T-helper 22 cell (primary cell): ENCODE results near the gene CRISPLD2.
"Not testable (repeated sequence)": the region's sequence is repeated elsewhere in the genome, so short reads cannot be mapped to it uniquely, and the experiment has no call there.

Experiments used
- DNase-seq: peaks from one replicate; pipeline ENCODE4 v3.0.0-alpha.2; 2020; ENCODE audit warnings: low read depth

Gene CRISPLD2

DNA sequence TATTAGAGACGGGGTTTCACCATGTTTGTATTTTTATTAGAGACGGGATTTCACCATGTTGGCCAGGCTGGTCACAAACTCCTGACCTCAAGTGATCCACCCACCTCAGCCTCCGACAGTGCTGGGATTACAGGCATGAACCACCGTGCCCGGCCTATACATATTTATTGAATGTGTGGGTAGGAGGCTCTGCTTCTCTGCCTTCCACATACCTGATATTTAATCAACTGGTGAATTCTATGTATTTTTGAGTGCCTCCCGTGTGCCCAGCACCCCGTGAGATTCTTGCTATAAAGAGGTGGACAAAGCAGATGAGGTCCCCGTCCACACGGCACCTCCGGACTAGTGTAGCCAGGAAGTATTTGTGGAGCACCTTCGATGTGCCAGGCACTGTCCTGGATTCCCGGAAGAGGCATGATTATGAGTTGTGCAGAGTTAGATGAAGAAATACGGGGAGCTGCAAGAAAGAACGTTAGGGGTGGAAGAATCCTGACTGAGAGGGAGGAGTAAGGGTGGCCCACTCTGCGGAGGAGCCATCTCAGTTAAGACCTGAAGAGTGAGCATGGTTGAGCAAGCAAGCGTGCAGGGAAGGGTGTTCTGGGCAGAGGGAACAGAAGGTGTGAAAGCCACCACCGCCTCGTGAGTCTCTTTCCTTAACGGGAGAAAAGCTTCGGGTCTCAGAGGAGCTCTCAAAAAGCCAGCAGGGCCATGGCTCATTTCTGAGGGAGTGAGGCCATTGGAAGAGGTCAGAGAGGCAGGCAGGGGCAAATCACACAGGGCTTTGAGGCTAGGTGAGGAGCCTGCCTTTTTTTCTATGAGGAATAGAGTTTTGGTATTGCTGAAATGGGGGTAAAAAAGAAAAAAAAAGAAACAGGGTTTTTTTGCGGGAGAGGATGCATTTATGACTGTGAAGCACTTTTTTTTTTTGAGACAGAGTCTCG, 21.2 kb downstream of the CRISPLD2 start:
- DNase-seq = no peak

DNA sequence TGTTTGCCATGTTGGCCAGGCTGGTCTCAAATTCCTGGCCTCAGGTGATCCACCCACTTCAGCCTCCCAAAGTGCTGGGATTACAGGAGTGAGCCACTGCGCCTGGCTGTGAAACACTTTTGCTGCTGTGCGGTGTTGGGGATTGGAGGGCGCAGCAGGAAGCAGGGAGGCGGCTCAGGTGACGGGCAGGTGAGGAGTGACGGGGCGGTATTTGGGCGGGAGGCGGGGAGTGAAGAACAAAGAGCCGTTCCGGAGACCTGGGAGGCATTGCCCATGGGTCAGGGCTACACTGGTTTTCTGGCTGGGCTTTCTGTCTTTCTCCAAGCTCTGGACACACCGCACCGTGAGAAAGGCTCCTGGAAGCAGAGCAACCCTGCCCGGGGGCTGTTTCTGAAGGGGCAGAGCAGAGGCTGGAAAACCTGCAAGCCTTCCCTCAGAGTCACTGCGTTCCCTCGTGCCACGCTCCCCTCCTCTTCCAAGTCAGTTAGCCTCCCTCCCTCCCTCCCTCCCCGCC, 22.1 kb downstream of the CRISPLD2 start:
- no peak for DNase-seq

DNA sequence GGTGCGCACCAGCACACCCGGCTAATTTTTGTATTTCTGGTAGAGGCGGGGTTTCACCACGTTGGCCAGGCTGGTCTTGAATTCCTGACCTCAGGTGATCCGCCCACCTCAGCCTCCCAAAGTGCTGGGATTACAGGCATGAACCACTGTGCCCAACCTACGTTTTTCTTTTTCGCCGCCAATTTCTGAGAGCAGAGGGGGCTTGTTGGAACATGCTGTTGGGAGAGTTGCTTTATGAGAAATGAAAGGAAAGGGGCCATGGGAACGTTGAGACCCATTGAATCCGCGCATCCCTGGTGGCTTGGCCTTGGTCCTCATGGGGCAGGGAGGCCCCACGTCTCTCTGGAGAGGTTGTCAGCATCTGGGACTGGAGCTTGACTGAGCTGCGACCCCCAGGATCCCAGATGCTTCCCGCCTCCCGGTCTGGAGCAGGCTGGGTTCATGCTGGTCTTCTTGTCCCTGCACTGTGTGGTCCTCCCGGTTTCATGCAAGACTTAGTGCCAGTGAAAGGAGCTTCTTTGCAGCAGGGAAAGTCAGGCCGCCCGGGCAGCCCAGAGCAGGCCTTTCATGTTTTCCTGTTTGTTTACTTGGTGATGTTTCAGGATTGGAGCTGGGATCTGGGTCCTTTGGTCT, 22.8 kb downstream of the CRISPLD2 start:
- DNase-seq = no peak

DNA sequence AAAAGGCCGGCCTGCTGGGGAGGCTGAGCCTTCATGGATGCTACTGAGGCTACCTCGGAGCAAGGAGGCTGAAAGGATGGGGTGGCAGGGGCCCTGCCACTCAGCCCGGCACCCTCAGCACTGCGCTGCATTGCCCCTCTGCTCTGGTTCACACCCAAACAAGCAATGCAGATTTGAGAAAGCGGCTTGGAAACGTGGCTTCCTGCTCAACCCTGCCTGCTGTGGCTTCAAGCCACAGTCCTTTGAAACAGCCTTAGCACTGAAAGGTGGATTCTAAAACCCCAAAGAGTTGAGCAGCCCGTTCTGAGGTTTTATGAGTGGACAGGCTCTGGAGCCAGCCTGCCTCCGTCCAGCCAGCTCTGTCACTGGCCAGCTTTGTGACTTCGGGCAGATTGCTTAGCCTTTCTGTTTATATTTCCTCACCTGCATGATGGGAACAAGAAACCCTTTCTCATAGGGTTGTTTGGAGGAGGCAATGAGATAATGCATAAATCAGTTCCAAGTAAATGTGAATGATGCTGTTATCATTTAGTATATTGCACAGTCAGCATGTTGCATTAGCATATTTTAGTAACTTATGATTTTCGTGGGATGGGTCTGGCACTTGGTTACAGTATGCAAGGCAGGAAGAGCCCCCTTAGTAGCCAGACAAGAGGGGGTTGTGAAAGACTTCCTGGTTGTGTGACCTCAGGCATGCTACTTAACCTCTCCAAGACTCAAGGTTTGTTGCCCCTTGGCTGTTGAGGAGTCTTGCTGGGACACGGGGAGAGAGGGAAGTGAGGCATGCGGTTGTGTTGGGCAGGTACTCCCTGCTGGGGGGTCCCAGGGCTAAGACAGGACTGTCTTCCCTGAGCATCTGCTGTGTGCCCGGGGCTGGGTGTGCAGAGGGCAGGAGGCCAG, 23.6 kb downstream of the CRISPLD2 start:
- DNase-seq = no peak

DNA sequence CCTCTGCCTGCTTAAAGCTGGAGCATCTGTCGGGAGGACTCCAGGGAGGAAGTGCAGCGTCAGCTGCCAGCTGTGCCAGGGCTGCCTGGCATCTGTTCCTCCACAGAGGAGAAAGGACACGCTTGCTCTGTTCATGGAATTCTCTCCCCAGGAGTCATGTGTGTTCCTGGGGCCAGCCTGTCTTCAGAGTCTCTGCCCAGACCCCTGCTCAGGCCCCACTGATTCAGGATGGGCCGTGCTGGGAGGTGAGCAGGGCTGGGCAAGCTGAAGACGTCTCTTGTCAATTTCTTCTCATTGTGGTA, 24.2 kb downstream of the CRISPLD2 start:
- no peak for DNase-seq

DNA sequence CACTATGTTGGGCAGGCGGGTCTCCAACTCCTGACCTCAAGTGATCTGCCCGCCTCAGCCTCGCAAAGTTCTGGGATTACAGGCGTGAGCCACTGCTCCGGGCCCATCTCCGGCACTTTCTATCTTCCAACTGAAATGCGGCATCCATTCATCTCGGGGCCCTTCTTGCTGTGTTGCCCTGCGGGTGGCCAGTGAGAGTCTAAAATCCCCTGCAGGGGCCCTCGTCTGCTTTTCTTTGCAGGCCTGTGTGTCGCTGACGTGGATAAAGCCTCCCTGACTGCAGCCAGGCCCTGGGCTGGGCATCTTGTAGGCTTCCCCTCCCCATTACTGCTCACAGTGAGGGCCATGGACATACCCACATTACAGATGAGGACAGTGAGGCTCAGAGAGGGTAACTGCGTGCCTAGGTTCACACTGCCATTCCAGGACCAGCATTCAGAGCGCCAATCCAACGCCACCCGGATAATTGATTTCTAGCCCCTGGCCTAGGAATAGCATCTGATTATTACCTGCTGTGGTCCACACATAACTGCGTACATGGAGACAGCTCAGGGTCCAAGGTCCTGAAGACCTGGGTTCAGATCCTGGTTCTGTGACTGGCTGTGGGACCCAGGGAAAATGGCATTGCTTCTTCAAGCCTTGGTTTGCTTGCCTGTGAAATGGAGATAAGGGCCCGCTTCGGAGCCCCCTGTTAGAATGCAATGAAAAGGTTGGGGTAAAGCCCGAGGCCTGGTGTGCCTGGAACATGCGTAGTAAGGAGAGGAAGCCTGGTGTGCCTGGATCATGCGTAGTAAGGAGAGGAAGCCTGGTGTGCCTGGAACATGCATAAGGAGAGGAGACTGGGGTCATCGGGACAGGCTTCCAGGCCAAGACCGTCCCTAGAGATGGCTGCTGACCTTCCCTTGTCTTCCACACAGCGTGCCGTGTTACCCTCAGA, 25.0 kb downstream of the CRISPLD2 start:
- no peak for DNase-seq

DNA sequence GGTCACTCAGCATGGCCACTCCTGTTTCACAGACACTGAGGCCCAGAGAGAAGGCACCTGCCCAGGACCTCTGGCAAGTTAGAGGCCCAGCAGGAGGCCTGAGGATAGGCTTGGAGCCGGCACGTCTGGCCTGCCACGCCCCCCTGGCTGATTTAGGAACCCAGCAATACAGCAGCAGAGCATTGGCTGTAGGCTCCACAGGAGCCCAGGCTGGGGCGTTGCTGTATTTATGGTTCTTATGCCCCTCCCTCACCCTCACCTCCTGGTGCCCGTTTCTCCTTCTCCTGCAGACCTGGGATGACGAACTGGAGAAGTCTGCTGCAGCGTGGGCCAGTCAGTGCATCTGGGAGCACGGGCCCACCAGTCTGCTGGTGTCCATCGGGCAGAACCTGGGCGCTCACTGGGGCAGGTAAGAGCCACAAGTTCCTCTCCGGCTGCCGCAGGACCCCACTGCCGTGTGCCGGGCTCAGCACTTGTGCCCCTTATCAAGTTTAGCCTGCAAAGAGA, 25.8 kb downstream of the CRISPLD2 start:
- DNase-seq = no peak

DNA sequence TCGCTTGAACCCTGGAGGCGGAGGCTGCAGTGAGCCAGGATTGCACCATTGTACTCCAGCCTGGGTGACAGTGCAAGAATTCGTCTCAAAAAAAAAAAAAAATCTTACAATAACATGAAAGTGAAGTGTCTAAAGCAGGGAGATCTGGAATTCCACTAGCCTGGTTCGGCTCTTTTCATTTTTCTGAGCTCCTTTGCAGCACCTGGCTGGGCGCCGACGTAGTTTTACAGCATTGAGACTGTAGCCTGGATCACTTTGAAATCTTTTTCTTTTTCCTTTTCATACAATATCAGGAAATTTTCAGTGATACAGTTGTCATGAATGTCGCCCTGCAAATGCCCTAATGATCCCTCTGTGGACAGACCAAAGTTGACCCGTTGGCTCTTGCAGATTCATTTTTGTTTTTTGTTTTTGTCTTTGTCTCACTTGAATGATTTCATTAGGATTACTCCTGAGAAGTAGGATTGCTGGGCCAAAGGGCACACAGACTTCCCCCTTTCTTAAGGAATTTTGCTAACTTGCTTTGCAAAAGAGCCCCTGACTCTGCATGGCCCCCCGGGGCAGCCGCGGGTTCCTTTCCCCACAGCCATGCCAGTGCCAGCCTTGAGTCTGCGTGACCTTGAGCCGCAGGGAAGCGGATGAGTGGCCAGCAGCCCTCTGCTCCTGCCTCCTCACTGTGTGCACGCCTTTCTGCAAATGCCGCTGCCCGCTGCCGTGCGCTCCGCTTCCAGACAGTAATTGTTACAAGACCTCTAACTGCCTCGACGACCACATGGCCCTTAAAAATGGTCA, 28.0 kb downstream of the CRISPLD2 start:
- no peak for DNase-seq

DNA sequence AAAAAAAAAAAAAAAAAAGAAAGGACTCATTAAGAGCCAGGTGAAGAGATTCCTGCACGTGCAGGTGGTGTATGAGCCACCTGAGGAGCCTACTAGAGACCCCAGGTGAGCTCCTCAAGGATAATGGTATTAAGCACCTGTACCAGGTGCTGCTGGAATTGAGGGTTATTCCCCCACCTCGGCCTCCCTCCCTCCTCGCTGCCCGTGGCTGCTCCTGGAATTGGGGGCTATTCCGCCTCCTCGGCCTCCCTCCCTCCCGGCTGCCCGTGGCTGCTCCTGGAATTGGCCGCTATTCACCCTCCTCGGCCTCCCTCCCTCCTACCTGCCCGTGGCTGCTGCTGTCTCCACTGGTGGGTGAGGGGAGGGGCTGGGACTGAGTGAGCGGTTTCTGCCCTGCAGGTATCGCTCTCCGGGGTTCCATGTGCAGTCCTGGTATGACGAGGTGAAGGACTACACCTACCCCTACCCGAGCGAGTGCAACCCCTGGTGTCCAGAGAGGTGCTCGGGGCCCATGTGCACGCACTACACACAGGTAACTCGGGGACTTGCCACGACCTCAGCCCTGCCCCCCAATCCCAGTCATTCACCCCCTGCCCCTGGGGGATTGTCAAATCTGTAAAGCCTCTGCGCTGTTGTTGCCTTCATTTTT, 29.3 kb downstream of the CRISPLD2 start:
- no peak for DNase-seq

DNA sequence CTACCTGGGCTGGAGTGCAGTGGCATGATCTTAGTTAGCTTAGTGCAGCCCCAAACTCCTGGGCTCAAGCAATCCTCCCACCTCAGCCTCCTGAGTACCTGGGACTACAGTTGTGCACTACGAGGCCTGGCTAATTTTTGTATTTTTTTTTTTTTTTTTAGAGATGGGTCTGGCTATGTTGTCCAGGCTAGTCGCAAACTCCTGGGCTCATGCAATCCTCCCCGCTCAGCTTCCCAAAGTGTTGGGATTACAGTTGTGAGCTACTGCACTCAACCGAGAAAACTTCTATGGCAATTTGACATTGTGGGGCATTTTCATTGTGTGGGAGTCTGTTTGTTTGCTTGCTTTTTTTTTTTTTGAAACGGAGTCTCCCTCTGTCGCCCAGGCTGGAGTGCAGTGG, 30.0 kb downstream of the CRISPLD2 start:
- no peak for DNase-seq

DNA sequence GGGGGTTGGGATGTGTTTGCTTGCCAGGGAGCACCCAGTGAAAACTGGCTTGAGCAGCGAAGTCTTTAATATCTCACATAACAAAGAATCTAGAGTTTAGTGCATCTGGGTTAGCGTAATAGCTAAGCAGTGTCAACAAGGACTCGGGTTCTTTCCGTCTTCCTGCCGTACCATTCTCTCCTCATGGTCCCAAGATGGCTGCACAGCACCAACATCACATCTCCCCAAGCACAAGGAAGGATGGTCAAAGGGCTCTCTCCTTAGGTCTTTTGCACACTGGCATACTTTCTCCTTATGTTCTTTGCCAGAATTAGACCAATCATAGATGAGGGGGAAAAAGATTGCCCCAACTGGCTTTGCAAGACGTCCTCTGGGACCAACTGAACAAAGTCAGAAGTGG, 30.9 kb downstream of the CRISPLD2 start:
- DNase-seq = no peak

DNA sequence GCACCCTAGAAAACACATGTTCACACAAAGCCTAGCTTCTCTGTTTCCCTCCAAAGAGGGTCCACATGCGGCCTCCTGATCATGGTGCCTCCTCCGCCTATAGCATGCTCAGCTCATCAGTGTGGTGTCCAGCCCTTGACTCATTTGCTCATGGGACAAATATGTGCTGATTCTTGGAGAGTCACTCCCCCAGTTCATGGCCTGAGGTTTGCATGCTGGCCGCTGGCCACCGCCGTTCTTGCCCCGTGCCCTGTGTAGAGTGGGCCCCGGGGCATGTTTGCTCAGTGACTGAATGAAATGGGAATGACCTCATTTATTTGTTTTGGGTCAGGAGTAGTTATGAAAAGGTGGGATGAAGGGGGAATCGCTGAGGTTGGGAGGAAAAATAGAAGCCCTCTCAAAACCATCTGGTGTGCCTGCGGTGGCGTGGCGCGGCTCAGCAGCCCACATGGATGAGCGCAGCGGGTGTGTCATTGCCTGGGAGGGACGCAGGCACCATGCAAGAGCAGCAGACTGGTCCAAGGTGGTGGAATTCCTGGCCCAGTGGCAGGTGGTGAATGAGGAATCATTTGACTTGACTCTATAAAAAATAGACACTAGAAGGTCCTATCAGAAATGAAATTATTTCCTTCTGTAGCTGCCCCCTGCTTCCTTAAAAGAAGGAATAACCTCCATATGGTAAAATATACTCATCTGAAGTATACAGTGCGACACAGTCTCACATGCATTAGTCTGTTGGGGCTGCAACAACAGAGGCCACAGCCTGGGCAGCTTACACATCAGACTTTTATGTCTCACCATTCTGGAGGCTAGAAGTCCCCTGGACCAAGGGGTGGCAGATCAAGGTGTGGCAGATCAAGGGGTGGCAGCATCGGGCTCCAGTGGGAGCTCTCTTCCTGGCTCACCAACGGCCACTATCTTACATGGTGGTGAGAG, 31.7 kb downstream of the CRISPLD2 start:
- no peak for DNase-seq

DNA sequence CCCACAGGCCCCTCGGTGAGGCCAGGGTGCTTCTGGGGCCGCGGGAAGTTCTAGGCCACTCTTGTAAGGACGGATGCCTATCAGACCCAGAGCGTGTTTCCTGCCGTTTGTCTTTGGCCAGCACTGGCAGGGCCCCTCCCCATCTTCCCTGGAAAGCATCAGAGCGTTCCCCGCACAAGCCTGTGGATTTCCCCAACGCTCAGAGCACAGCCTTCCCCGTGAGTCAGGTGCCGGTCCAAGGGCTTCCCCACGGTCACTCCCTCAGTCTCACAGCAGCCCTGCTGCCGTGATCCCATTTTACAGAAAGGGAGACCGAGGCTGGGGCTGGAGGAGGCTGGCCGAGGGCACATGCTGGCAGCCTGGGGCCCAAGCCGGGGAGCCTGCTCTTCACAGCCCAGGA, 33.7 kb downstream of the CRISPLD2 start:
- no peak for DNase-seq

DNA sequence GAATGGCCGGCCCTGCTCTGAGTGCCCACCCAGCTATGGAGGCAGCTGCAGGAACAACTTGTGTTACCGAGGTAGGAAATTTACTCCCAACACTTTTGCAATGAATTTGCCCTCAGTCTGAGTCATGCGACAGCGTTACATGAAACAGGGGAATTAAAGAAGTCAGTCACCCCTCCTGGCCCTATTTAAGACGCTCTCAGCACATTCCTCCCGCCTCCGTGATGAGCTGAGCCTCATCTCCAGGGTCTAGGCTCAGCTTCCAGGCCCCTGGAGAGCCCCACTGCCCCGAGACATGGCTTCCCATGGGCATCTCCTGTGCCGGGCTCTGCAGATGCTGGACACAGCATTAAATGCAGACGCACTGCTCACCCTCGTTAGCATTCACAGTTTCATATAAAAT, 35.0 kb downstream of the CRISPLD2 start:
- DNase-seq = no peak

DNA sequence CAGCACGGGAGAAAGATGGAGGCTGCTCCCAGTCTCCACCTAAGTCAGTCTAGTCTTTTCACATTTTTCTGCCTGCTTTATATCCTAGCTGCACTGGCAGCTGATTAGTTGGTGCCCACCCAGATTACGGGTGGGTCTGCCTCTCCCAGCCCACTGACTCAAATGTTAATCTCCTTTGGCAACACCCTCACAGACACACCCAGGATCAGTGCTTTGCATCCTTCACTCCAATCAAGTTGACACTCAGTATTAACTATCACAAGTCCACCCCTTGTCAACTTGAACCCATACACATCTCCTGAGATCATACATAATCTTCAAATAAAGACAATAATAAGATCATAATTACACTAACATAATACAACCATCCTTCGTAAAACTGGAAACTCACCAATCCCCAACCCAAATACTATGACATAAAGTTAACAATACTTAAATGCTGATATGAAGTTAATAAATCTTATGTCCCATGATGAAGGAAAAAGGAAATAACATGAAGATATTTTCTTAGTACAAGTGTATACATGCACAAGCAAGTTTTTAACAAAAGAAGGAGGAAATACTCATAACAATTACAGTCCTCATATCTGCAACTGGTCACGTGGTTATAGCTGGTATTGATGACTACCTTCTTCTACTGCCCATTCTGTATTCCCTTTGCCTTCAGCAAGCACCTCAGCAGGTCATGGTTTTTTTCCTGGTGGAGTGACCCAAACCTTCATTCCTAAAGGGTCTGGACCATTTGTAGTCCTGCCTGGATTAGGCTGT, 35.8 kb downstream of the CRISPLD2 start:
- DNase-seq = not testable (repeated sequence)

DNA sequence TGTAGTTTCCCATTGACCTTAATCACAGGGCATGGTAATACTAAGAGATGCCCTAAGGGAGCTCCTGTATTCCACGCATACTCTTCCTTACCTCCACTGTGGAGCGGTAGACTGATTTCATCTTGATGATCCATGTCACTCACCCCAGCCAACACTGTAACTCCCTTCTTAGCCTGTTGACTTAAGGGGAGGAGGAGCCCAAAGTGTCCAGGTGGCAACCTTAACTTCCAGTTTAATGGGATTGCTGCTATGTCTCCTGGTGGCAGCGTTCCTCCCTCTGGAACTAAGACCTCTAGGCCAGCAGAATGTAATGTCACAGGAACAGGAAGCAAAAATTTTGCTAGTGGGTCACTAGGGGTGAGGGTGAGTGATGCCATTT, 36.4 kb downstream of the CRISPLD2 start:
- not testable (repeated sequence) for DNase-seq

DNA sequence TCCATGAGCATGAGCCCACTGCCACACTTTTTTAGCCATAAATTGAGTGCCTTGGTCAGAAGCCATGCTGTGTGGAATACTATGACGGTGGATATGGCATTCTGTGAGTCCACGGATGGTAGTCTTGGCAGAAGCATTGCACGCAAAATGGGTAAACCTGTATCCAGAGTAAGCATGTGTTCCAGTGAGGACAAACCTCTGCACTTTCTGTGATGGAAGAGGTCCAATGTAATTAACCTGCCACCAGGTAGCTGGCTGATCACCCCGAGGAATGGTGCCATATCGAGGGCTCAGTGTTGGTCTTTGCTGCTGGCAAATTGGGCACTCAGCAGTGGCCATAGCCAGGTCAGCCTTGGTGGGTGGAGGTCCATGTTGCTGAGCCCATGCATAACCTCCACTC, 37.0 kb downstream of the CRISPLD2 start:
- not testable (repeated sequence) for DNase-seq

DNA sequence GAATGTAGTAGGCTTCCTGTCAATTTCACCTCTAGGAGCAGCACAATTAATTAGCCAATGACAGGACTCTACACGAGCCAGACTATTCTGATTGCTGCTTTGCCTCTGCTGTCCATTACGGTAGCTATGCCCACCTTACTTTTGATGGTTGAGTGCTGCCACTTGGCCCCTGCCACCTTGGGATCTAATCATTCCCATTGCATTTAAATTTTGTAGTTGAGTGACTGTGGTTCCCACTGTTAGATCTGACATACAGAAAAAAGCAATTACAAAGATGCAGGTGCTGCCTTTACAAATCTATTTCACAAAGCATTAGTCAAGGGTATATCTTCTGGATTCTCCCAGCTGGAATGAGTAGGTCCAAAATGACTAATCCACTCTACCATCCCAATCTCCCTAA, 39.9 kb downstream of the CRISPLD2 start:
- DNase-seq = no peak
